WERI-Rb-1 (cell line): ENCODE measurements around the gene TTC28.

ENCODE experiments used
- DNase-seq: peaks from one replicate; pipeline ENCODE4 v3.0.0-alpha.2; 2020
- H3K27ac ChIP-seq: fragments of 250-450 bp; sonication (Bioruptor Pico); 2 replicates; pipeline ENCODE4 v1.5.1; 2020; ENCODE audit warnings: mild to moderate bottlenecking, moderate library complexity
- H3K27me3 ChIP-seq: fragments of 250-450 bp; sonication (Bioruptor Pico); 2 replicates; pipeline ENCODE4 v1.5.1; 2021; ENCODE audit warnings: mild to moderate bottlenecking, low read depth, moderate library complexity; ENCODE audit not compliant: insufficient read depth, severe bottlenecking
- H3K36me3 ChIP-seq: fragments of 250-450 bp; sonication (Bioruptor Pico); 2 replicates; pipeline ENCODE4 v1.5.1; 2020; ENCODE audit warnings: mild to moderate bottlenecking, moderate library complexity
- H3K4me3 ChIP-seq: 2 replicates; pipeline ENCODE4 v1.5.1; 2011; ENCODE audit warnings: low read depth, mild to moderate bottlenecking, control low read depth, low read length
- H3K9me3 ChIP-seq: fragments of 250-450 bp; sonication (Bioruptor Pico); 2 replicates; pipeline ENCODE4 v1.5.1; 2021; ENCODE audit warnings: mild to moderate bottlenecking, moderate library complexity; ENCODE audit not compliant: severe bottlenecking
- CTCF ChIP-seq: IDR thresholded peaks from 2 replicates; pipeline ENCODE4 v1.5.1; 2011; ENCODE audit warnings: low read depth, mild to moderate bottlenecking, control low read depth, inconsistent platforms, low read length

The TTC28 gene

GRCh38 chr22:28034760-28035401 is 644.8 kb downstream of the TTC28 start:
- H3K27ac ChIP-seq: no peak overlapping the region

DNA sequence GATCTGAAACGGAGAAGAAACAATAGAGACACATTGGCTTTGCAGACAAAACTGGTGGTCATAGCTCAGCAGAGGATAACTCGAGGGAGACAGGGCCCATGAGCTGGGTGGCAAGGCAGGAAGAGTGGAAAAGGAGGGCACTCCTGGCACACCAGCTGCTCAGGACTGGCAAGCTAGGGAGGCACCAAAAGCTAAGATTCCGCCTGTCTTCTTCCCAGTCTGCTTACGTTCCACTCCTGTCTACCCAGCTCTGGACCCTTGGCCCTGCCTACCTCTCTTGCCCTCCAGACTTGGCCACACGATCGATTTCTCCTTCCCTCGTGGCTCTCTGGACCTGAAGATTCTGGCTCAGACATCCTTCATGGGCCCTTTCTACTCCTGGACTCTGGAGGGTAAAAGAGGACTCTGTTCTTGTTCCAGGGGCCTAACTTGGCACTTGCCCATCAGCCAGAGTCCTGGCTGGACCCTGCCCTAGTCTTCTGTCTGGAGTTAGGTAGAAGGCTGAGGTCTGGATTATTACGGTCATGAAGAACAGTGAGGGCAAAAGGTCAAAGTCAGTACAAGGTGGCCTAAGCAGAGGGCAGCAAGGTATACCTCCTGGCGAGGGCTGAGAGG is 645.4 kb downstream of the TTC28 start:
- H3K4me3 ChIP-seq: no peak overlapping the region
- DNase-seq: no peak
- no peak overlapping the region for H3K27ac ChIP-seq
- H3K36me3 ChIP-seq: peaks cover 1% of the 10 kb centered on the region; the same call in 1 of the 2 replicates
- no peak for TF ChIP-seq CTCF
- H3K9me3 ChIP-seq: no peaks in the 10 kb centered on the region
- no peaks in the 10 kb centered on the region for H3K27me3 ChIP-seq

More at GRCh38 chr22:28034760-28035401, 644.8 kb downstream of the TTC28 start:
- H3K4me3 ChIP-seq: no peak overlapping the region
- H3K9me3 ChIP-seq: no peaks in the 10 kb centered on the region
- no peaks in the 10 kb centered on the region for H3K27me3 ChIP-seq
- TF ChIP-seq CTCF: no peak
- H3K36me3 ChIP-seq: no peaks in the 10 kb centered on the region; the same call in 1 of the 2 replicates
- no peak for DNase-seq

GRCh38 chr22:28032861-28033260 is 646.8 kb downstream of the TTC28 start:
- H3K27me3 ChIP-seq: no peaks in the 10 kb centered on the region
- no peaks in the 10 kb centered on the region for H3K9me3 ChIP-seq
- DNase-seq: no peak
- no peak for TF ChIP-seq CTCF
- H3K36me3 ChIP-seq: peaks cover 8% of the 10 kb centered on the region
- no peak overlapping the region for H3K4me3 ChIP-seq
- peak overlapping the region; percentile 24; the same call in 1 of the 2 replicates for H3K27ac ChIP-seq

DNA sequence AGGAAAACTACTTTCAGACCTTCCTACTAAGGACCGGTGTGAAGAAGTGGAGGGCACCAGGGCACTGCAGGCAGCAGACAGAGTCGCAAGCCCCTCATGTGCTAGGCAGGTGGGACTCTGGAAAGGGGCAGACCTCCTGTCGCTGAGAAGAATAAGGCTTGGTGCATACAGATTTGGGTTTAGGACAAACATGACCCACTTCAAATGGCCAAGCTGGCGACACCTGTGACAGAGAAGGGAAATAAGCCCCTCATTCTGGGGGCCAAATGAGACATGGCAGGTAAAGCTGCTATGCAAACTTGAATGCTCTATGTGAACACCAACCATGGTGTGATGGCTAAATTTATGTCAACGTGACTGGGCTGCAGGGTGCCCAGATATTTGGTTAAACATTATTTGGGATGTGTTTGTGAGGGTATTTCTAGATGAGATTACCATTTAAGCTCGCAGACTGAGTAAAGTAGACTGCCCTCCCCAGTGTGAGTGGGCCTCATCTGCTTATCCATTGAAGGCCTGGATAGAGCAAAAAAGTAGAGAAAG is 648.2 kb downstream of the TTC28 start:
- Histone ChIP-seq H3K27me3 (no peaks in the 10 kb centered on the region), H3K27ac (no peak overlapping the region), H3K36me3 (peaks cover 8% of the 10 kb centered on the region), H3K9me3 (no peaks in the 10 kb centered on the region), H3K4me3 (no peak overlapping the region)
- no peak for DNase-seq
- no peak for TF ChIP-seq CTCF

- H3K36me3 ChIP-seq: peaks cover 8% of the 10 kb centered on the region
- TF ChIP-seq CTCF: no peak
- DNase-seq: no peak
- H3K4me3 ChIP-seq: no peak overlapping the region
- H3K9me3 ChIP-seq: no peaks in the 10 kb centered on the region
- no peak overlapping the region for H3K27ac ChIP-seq
- no peaks in the 10 kb centered on the region for H3K27me3 ChIP-seq
These were observed 649.2 kb downstream of the TTC28 start for GRCh38 chr22:28030473-28030872.
